HCT116 (cell line): ENCODE results near the gene KIFC1. TPM values are rescaled to one million over a fixed set of nuclear protein-coding genes. Genes with fewer than 3 reads are reported as not detected.

ENCODE experiments used
- ATAC-seq: fragments of 200-7000 bp; cut with Tn5 transposase; 2 replicates; pipeline ENCODE4 v1.9.1; 2020; ENCODE audit warnings: mild to moderate bottlenecking, moderate library complexity
- BruUV-seq: library from RNA; stranded (reverse); fragments of 400-500 nt; replicated peaks from 2 replicates; lab custom pipeline; 2021; lab: Mats Ljungman, UMichigan
- CTCF ChIA-PET: fragments of 300-600 bp; sonication (Branson Sonifier 250); formaldehyde crosslinking; loops from one replicate; lab custom pipeline; 2021; ENCODE audit warnings: antibody characterized with exemption; lab: Charles Lee
- POLR2A ChIA-PET: fragments of 300-600, 350-600 bp; sonication (Branson Sonifier 250); formaldehyde crosslinking; loops from one replicate; lab custom pipeline; 2021; ENCODE audit warnings: antibody characterized with exemption; lab: Charles Lee
- RAD21 ChIA-PET, 2 experiments: fragments of 300-600 bp; sonication (Branson Sonifier 250); formaldehyde crosslinking; loops; one replicate each; lab custom pipeline; 2023; ENCODE audit warnings: low total read pairs in 2 of 2; ENCODE audit not compliant: uncharacterized antibody in 2 of 2, unreplicated experiment in 2 of 2, low non-redundant PET in 1 of 2; lab: Charles Lee
- DNase-seq: peaks from one replicate; pipeline ENCODE4 v3.0.0-alpha.2; 2010; ENCODE audit warnings: low read depth, low spot score
- H2AFZ ChIP-seq: fragments of 200-600 bp; shearing (Covaris generic), sonication (generic); 2 replicates; pipeline ENCODE4 v1.6.1; 2017; ENCODE audit warnings: low read depth, mixed run types, mixed read lengths, antibody characterized with exemption, low read length; ENCODE audit not compliant: poor library complexity, severe bottlenecking
- H3K27ac ChIP-seq: 2 replicates; pipeline ENCODE4 v1.5.1; 2012; ENCODE audit warnings: low read depth, low read length
- H3K27me3 ChIP-seq: fragments of 200-600 bp; sonication (generic); 2 replicates; pipeline ENCODE4 v1.6.1; 2016; ENCODE audit warnings: mixed run types, low read length, mixed read lengths; ENCODE audit not compliant: insufficient read depth
- H3K36me3 ChIP-seq, 2 experiments: fragments of 200-500 bp in 1 of 2; fragments of 200-600 bp in 1 of 2; sonication (Bioruptor generic) in 1 of 2; sonication (generic) in 1 of 2; 2 replicates each; pipeline versions ENCODE4 v1.5.1 to v1.6.1; 2014 to 2016; ENCODE audit warnings: low read length in 2 of 2, inconsistent platforms in 1 of 2, mixed read lengths in 1 of 2, mixed run types in 1 of 2; ENCODE audit not compliant: insufficient read depth in 2 of 2, control insufficient read depth in 1 of 2
- H3K4me1 ChIP-seq, 2 experiments: fragments of 200-600 bp in 1 of 2; sonication (generic) in 1 of 2; 2 replicates each; pipeline versions ENCODE4 v1.5.1 to v1.6.1; 2012 to 2017; ENCODE audit warnings: low read length in 2 of 2, inconsistent platforms in 1 of 2, mild to moderate bottlenecking in 1 of 2, mixed read lengths in 1 of 2, mixed run types in 1 of 2, moderate library complexity in 1 of 2; ENCODE audit not compliant: insufficient read depth in 2 of 2, control insufficient read depth in 1 of 2
- H3K4me2 ChIP-seq: fragments of 200-600 bp; sonication (generic); 2 replicates; pipeline ENCODE4 v1.6.1; 2017; ENCODE audit warnings: mixed run types, low read length, mixed read lengths
- H3K4me3 ChIP-seq, 2 experiments: fragments of 200-600 bp in 1 of 2; sonication (generic) in 1 of 2; replicated peaks in 1 of 2; 2 replicates each; pipeline ENCODE4 v1.5.1; 2011 to 2016; ENCODE audit warnings: low read length in 2 of 2, control low read depth in 1 of 2, low read depth in 1 of 2, mild to moderate bottlenecking in 1 of 2, mixed read lengths in 1 of 2, mixed run types in 1 of 2
- H3K79me2 ChIP-seq: fragments of 200-600 bp; sonication (generic); 2 replicates; pipeline ENCODE4 v1.6.1; 2017; ENCODE audit warnings: mild to moderate bottlenecking, mixed run types, low read length, moderate library complexity, mixed read lengths; ENCODE audit not compliant: insufficient read depth
- H3K9ac ChIP-seq: fragments of 200-600 bp; sonication (generic); 2 replicates; pipeline ENCODE4 v1.6.1; 2016; ENCODE audit warnings: low read length, mixed read lengths
- H3K9me2 ChIP-seq: fragments of 200-600 bp; sonication (generic), shearing (Covaris generic); 2 replicates; pipeline ENCODE4 v1.6.1; 2017; ENCODE audit warnings: mixed run types, mild to moderate bottlenecking, moderate library complexity; ENCODE audit not compliant: insufficient read depth
- H3K9me3 ChIP-seq, 2 experiments: fragments of 200-500 bp in 1 of 2; fragments of 200-600 bp in 1 of 2; sonication (Bioruptor generic) in 1 of 2; sonication (generic) in 1 of 2; 2 replicates each; pipeline ENCODE4 v1.6.1; 2014 to 2017; ENCODE audit warnings: low read length in 2 of 2, mixed read lengths in 2 of 2, inconsistent platforms in 1 of 2, low read depth in 1 of 2, mild to moderate bottlenecking in 1 of 2, mixed run types in 1 of 2, moderate library complexity in 1 of 2; ENCODE audit not compliant: control insufficient read depth in 1 of 2, insufficient read depth in 1 of 2
- H4K20me1 ChIP-seq: fragments of 200-600 bp; sonication (generic), shearing (Covaris generic); 2 replicates; pipeline ENCODE4 v1.6.1; 2017; ENCODE audit warnings: mixed run types, mild to moderate bottlenecking, moderate library complexity; ENCODE audit not compliant: insufficient read depth
- CBX3 ChIP-seq: IDR thresholded peaks from 2 replicates; pipeline ENCODE4 v1.6.1; 2012; ENCODE audit warnings: low read depth
- EZH2 ChIP-seq: fragments of 200-600 bp; sonication (generic); IDR thresholded peaks from 2 replicates; pipeline ENCODE4 v1.6.1; 2017; ENCODE audit warnings: antibody characterized with exemption, mixed run types
- POLR2A ChIP-seq: IDR thresholded peaks from 2 replicates; pipeline ENCODE4 v1.7.0; 2011; ENCODE audit warnings: borderline replicate concordance; ENCODE audit not compliant: insufficient read depth, insufficient read length; ENCODE audit errors: extremely low read depth
- SRF ChIP-seq: IDR thresholded peaks from 2 replicates; pipeline ENCODE4 v1.6.1; 2012; ENCODE audit warnings: low read depth
- ZFX ChIP-seq: fragments of 450-650 bp; IDR thresholded peaks from 2 replicates; pipeline ENCODE4 v1.6.1; 2017
- intact Hi-C: fragments of 100-400 bp; cut with micrococcal nuclease; formaldehyde crosslinking; loops from 2 replicates; pipeline ENCODE4 v1.10.0; 2022
- total RNA-seq: library from RNA; stranded (reverse); gene quantifications from one replicate; pipeline ENCODE4 v1.2.1, GENCODE V29; 2021; ENCODE audit not compliant: unreplicated experiment
- TF ChIP-seq, protein P1 (sequence below), 3 experiments: fragments of 200-600 bp in 1 of 3; sonication (generic) in 1 of 3; IDR thresholded peaks in 2 of 3; conservative IDR thresholded peaks in 1 of 3; 2 replicates each; pipeline ENCODE4 v1.5.1; 2012 to 2017; ENCODE audit warnings: low read depth in 2 of 3, low read length in 2 of 3, antibody characterized with exemption in 1 of 3, borderline replicate concordance in 1 of 3, control low read depth in 1 of 3, mild to moderate bottlenecking in 1 of 3, mixed read lengths in 1 of 3, mixed run types in 1 of 3, moderate library complexity in 1 of 3; ENCODE audit not compliant: insufficient read depth in 1 of 3
- TF ChIP-seq, protein P2 (sequence below): IDR thresholded peaks from 2 replicates; pipeline ENCODE4 v1.6.1; 2012
- TF ChIP-seq, protein P3 (sequence below): IDR thresholded peaks from 2 replicates; pipeline ENCODE4 v1.6.1; 2012; ENCODE audit warnings: low read depth

The KIFC1 gene
- total RNA-seq, 1 experiment from 2014 or later, result 84.7 TPM

DNA sequence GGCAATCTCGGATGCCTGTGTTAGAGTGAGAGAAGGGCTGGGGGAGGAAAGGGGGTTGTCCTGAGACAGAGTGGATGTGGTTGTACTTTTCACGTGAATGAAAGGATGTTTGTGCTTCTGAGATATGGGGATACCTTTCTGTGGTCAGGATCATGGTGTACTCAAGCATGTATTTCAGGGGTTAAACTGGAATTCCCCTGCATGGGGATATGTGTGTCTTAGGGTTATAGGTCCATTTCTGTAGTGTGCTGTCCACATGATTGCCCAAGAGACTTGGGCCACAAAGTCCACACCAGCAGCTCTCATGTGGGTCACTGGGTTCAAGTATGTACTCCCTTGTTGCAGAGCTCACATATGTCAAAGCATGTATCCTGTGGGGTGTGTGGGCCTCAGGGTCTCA lies 38.7 kb downstream of the KIFC1 start:
- DNase-seq (no peak), ATAC-seq (no peak)
- Histone ChIP-seq H3K9ac (no peak overlapping the region), H3K4me2 (peak overlapping the region; percentile 75), H3K4me3 (no peak overlapping the region), H3K27ac (no peak overlapping the region), H3K27me3 (no peaks in the 10 kb centered on the region), H4K20me1 (no peaks in the 10 kb centered on the region), H3K4me1 (peaks cover 29 to 76% of the 10 kb centered on the region in 2 experiments), H3K9me3 (no peaks in the 10 kb centered on the region), H3K36me3 (no peaks in the 10 kb centered on the region), H3K9me2 (no peaks in the 10 kb centered on the region), H3K79me2 (no peaks in the 10 kb centered on the region), H2AFZ (no peak overlapping the region)
- ChIA-PET RAD21 (no interaction called here), CTCF (interaction anchor here (1.2 kb wide), 2 partner anchors 10 to 12 kb away, joined by 3 to 4 read pairs; partner anchors contain the start of gene CUTA), POLR2A (interaction anchor here (0.9 to 1.5 kb wide), 4 partner anchors 9 to 161 kb away, joined by 3 to 7 read pairs (median 4); partner anchors contain the start of gene ZBTB9)
- no TSS peak for BruUV-seq
- intact Hi-C loops, result no loop called here
- no peak for TF ChIP-seq POLR2A
- no peak for TF ChIP-seq ZFX
- no peak for TF ChIP-seq CBX3
- TF ChIP-seq, protein P1, sequence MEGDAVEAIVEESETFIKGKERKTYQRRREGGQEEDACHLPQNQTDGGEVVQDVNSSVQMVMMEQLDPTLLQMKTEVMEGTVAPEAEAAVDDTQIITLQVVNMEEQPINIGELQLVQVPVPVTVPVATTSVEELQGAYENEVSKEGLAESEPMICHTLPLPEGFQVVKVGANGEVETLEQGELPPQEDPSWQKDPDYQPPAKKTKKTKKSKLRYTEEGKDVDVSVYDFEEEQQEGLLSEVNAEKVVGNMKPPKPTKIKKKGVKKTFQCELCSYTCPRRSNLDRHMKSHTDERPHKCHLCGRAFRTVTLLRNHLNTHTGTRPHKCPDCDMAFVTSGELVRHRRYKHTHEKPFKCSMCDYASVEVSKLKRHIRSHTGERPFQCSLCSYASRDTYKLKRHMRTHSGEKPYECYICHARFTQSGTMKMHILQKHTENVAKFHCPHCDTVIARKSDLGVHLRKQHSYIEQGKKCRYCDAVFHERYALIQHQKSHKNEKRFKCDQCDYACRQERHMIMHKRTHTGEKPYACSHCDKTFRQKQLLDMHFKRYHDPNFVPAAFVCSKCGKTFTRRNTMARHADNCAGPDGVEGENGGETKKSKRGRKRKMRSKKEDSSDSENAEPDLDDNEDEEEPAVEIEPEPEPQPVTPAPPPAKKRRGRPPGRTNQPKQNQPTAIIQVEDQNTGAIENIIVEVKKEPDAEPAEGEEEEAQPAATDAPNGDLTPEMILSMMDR (IDR thresholded peaks at IDR 0.05 in 2 of 3, conservative IDR thresholded peaks at IDR 0.05 in 1 of 3; ENCODE audit: borderline replicate concordance in 1 of 3, insufficient read depth in 1 of 3, low read depth in 2 of 3, low read length in 2 of 3), result no peak

DNA sequence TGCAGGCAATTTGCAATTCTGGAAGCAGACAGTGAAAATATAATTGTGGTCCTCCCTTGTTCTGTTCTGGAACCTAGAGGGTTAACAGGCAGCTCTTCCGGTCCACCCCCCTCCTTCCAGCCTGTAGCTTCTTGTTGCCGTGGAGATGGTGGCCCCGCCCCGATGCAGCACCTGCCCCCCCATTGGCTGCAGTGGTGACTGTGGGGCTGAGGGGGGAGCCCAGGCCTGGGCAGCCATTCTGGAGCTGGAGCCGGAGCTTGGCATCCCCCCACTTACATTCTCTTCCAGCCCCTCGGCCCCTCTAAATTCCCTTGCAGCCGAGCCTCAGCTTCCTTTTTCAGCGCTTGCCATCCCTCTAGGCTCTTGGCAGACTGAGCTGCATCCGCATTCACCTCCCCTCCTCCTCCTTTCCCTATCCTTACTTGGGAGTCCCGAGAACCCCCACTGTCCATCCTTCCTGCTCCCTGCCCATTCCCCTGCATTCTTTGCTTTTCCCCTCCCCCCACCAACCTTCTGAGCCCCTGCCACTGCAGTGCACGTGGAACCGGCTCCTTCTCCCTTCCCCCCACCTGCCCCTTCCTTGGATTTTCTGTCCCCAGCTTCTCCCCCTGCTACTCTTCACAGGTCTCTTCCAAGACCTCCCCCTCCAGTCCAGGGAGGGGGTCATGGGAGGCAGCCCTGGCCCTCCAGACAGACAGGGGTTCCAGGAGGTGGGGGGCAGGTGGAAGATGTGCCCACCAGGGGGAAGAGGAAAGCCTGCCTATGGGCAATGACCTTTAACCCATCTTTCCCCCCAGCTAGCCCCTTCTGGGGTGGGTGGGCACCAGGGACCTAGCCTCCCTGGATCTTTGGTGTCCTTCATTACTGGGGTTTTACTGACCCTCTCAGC lies 39.6 kb downstream of the KIFC1 start:
- H3K4me3 ChIP-seq, result peak overlapping the region; percentile 16 to 47
- no peaks in the 10 kb centered on the region for H4K20me1 ChIP-seq
- no TSS peak for BruUV-seq
- no peak for DNase-seq
- H3K9me2 ChIP-seq, result no peaks in the 10 kb centered on the region
- H3K36me3 ChIP-seq, result no peaks in the 10 kb centered on the region
- intact Hi-C loops, result no loop called here
- H3K9me3 ChIP-seq, result no peaks in the 10 kb centered on the region
- no peak overlapping the region for H2AFZ ChIP-seq
- H3K9ac ChIP-seq, result peak overlapping the region; percentile 26; the same call in 1 of the 2 replicates
- no peaks in the 10 kb centered on the region for H3K79me2 ChIP-seq
- CTCF ChIA-PET, result interaction anchor here (1.2 kb wide), 2 partner anchors 9 to 13 kb away, joined by 3 to 4 read pairs; partner anchors contain the start of gene CUTA
- H3K27ac ChIP-seq, result peak overlapping the region; percentile 19; the same call in 1 of the 2 replicates
- H3K4me2 ChIP-seq, result peak overlapping the region; percentile 75
- no peaks in the 10 kb centered on the region for H3K27me3 ChIP-seq
- POLR2A ChIA-PET, result interaction anchor here (0.9 to 1.5 kb wide), 4 partner anchors 8 to 162 kb away, joined by 3 to 7 read pairs (median 4); partner anchors contain the start of gene ZBTB9
- peaks cover 29 to 69% of the 10 kb centered on the region in 2 experiments for H3K4me1 ChIP-seq
- peak; percentile 75 for ATAC-seq
- RAD21 ChIA-PET, result no interaction called here
- TF ChIP-seq, protein P2, sequence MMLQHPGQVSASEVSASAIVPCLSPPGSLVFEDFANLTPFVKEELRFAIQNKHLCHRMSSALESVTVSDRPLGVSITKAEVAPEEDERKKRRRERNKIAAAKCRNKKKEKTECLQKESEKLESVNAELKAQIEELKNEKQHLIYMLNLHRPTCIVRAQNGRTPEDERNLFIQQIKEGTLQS, result no peak
- TF ChIP-seq, protein P3, sequence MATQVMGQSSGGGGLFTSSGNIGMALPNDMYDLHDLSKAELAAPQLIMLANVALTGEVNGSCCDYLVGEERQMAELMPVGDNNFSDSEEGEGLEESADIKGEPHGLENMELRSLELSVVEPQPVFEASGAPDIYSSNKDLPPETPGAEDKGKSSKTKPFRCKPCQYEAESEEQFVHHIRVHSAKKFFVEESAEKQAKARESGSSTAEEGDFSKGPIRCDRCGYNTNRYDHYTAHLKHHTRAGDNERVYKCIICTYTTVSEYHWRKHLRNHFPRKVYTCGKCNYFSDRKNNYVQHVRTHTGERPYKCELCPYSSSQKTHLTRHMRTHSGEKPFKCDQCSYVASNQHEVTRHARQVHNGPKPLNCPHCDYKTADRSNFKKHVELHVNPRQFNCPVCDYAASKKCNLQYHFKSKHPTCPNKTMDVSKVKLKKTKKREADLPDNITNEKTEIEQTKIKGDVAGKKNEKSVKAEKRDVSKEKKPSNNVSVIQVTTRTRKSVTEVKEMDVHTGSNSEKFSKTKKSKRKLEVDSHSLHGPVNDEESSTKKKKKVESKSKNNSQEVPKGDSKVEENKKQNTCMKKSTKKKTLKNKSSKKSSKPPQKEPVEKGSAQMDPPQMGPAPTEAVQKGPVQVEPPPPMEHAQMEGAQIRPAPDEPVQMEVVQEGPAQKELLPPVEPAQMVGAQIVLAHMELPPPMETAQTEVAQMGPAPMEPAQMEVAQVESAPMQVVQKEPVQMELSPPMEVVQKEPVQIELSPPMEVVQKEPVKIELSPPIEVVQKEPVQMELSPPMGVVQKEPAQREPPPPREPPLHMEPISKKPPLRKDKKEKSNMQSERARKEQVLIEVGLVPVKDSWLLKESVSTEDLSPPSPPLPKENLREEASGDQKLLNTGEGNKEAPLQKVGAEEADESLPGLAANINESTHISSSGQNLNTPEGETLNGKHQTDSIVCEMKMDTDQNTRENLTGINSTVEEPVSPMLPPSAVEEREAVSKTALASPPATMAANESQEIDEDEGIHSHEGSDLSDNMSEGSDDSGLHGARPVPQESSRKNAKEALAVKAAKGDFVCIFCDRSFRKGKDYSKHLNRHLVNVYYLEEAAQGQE, result no peak
- TF ChIP-seq SRF, result no peak
- TF ChIP-seq, protein P1 (IDR thresholded peaks at IDR 0.05 in 2 of 3, conservative IDR thresholded peaks at IDR 0.05 in 1 of 3; ENCODE audit: borderline replicate concordance in 1 of 3, insufficient read depth in 1 of 3, low read depth in 2 of 3, low read length in 2 of 3), result no peak
- TF ChIP-seq ZFX, result no peak
- no peak for TF ChIP-seq EZH2
